Activated naive CD4-positive, alpha-beta T cell treated with anti-CD3 and anti-CD28 coated beads, Interleukin-2, amount 10 ng/mL, durations not matched to agents 7 days and 5 days (primary cell): Measurements from ENCODE around the gene SORL1.

ENCODE experiments used
- CTCF ChIA-PET: fragments of 350-600 bp; sonication (Branson Sonifier 250); formaldehyde crosslinking; loops from one replicate; lab custom pipeline; 2021; ENCODE audit warnings: antibody characterized with exemption; lab: Charles Lee
- DNase-seq: peaks from one replicate; pipeline ENCODE4 v3.0.0-alpha.2; 2020
- H3K27ac Mint-ChIP-seq: one replicate; pipeline ENCODE4 v1.8.0; 2021; ENCODE audit warnings: mild to moderate bottlenecking, moderate library complexity, mixed read lengths
- H3K27me3 Mint-ChIP-seq: one replicate; pipeline ENCODE4 v1.8.0; 2021; ENCODE audit warnings: mild to moderate bottlenecking, mixed read lengths
- H3K36me3 Mint-ChIP-seq: one replicate; pipeline ENCODE4 v1.8.0; 2021; ENCODE audit warnings: mixed read lengths
- H3K4me1 Mint-ChIP-seq: one replicate; pipeline ENCODE4 v1.8.0; 2021; ENCODE audit warnings: mixed read lengths
- H3K4me3 Mint-ChIP-seq: one replicate; pipeline ENCODE4 v1.8.0; 2021; ENCODE audit warnings: mild to moderate bottlenecking, moderate library complexity, mixed read lengths
- H3K9me3 Mint-ChIP-seq: one replicate; pipeline ENCODE4 v1.8.0; 2021; ENCODE audit warnings: mixed read lengths

Gene SORL1

GRCh38 chr11:121583825-121584224, 131.7 kb downstream of the SORL1 start:
- DNase-seq: no peak
- H3K4me1 Mint-ChIP-seq: peaks cover 37% of the 10 kb centered on the region
- H3K36me3 Mint-ChIP-seq: peaks cover 75% of the 10 kb centered on the region
- peaks cover 5% of the 10 kb centered on the region for H3K9me3 Mint-ChIP-seq
- peak overlapping the region; percentile 77 for H3K27ac Mint-ChIP-seq
- no peaks in the 10 kb centered on the region for H3K27me3 Mint-ChIP-seq
- CTCF ChIA-PET: no interaction called here
- no peak overlapping the region for H3K4me3 Mint-ChIP-seq

- H3K27me3 Mint-ChIP-seq: no peaks in the 10 kb centered on the region
- H3K4me1 Mint-ChIP-seq: peaks cover 28% of the 10 kb centered on the region
- peaks cover 77% of the 10 kb centered on the region for H3K36me3 Mint-ChIP-seq
- H3K9me3 Mint-ChIP-seq: no peaks in the 10 kb centered on the region
- no peak for DNase-seq
- CTCF ChIA-PET: no interaction called here
- no peak overlapping the region for H3K27ac Mint-ChIP-seq
- no peak overlapping the region for H3K4me3 Mint-ChIP-seq
Observed at GRCh38 chr11:121586750-121587149, 134.6 kb downstream of the SORL1 start.

DNA sequence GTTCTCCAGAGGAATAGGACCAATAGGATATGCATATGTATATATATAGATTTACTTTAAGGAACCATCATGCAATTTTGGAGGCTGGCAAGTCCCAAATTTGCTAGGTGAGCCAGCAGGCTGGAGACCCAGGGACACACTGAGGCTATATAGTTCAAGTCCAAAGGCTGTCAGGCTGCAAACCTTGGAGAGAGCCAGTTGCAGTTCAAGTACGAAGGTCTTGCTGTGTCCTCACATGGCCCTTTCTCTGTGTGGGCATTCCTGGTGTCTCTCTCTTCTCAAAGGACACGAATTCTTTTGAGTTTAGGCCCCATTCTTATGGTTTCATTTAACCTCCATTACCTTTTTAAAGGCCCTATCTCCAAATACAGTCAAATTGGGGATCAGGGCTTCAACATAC, 135.1 kb downstream of the SORL1 start:
- CTCF ChIA-PET: no interaction called here
- H3K27ac Mint-ChIP-seq: peak overlapping the region; percentile 22
- H3K4me1 Mint-ChIP-seq: peaks cover 24% of the 10 kb centered on the region
- H3K27me3 Mint-ChIP-seq: no peaks in the 10 kb centered on the region
- H3K9me3 Mint-ChIP-seq: no peaks in the 10 kb centered on the region
- H3K36me3 Mint-ChIP-seq: peaks cover 77% of the 10 kb centered on the region
- H3K4me3 Mint-ChIP-seq: no peak overlapping the region
- DNase-seq: no peak

DNA sequence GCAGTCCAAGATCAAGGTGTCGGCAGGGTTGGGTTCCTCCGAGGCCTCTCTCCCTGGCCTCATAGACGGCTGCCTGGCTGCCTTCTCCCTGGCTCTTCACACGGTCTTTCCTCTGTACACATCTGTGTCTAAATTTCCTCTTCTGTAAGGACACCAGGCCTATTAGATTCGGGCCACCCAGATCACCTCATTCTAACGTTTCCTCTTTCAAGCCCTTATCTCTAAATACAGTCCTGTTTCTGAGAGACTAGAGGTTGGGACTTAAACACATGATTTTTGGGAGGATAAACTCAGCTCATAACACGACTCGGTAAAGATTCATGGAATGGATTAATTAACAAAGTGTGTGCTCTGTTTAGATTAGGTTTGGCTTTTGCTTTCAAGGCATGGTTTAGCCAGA, 136.6 kb downstream of the SORL1 start:
- H3K4me3 Mint-ChIP-seq: no peak overlapping the region
- CTCF ChIA-PET: no interaction called here
- H3K27ac Mint-ChIP-seq: peak overlapping the region; percentile 26
- no peaks in the 10 kb centered on the region for H3K9me3 Mint-ChIP-seq
- peaks cover 78% of the 10 kb centered on the region for H3K36me3 Mint-ChIP-seq
- peaks cover 11% of the 10 kb centered on the region for H3K4me1 Mint-ChIP-seq
- DNase-seq: no peak
- H3K27me3 Mint-ChIP-seq: no peaks in the 10 kb centered on the region

GRCh38 chr11:121589946-121590537, 137.9 kb downstream of the SORL1 start:
- no peak for DNase-seq
- Mint-ChIP-seq H3K4me1 (peaks cover 5% of the 10 kb centered on the region), H3K4me3 (no peak overlapping the region), H3K27me3 (no peaks in the 10 kb centered on the region), H3K9me3 (no peaks in the 10 kb centered on the region), H3K36me3 (peaks cover 77% of the 10 kb centered on the region), H3K27ac (peak overlapping the region; percentile 15)
- CTCF ChIA-PET: interaction anchor here (1.1 to 3.7 kb wide), 13 partner anchors 8 to 342 kb away, joined by 3 to 29 read pairs (median 5); no protein-coding TSS in a partner anchor

DNA sequence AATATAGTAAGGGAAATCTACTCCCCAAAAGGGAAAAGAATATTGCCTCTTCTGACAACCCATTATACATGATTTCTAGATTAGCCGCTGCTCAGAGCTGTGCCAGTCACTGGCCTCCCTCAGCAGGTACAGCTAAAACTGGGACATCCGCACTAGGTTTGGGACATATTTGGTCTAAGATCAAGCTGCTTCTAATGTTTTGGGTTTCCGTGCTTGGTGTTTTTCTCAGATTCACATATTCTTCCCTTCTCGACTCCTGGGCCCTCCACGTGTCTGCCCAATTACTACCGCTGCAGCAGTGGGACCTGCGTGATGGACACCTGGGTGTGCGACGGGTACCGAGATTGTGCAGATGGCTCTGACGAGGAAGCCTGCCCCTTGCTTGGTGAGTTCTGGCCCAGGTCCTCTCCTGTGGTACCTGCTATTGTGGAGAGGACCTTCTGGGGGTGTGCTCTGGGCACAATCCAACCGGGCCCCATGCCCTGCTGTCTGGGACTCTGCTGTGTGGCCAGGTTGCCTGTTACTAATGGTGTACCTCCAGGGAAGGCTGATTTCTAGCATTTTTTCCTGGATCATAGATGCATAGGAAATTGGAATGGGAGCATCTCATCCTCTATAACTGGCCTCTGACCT, 138.8 kb downstream of the SORL1 start:
- peaks cover 5% of the 10 kb centered on the region for H3K4me1 Mint-ChIP-seq
- DNase-seq: no peak
- no peak overlapping the region for H3K4me3 Mint-ChIP-seq
- H3K27me3 Mint-ChIP-seq: no peaks in the 10 kb centered on the region
- no peaks in the 10 kb centered on the region for H3K9me3 Mint-ChIP-seq
- peaks cover 85% of the 10 kb centered on the region for H3K36me3 Mint-ChIP-seq
- CTCF ChIA-PET: interaction anchor here (0.7 to 3.7 kb wide), 26 partner anchors 9 to 343 kb away, joined by 3 to 29 read pairs (median 4); partner anchors contain the start of gene SC5D
- peak overlapping the region; percentile 70 for H3K27ac Mint-ChIP-seq

DNA sequence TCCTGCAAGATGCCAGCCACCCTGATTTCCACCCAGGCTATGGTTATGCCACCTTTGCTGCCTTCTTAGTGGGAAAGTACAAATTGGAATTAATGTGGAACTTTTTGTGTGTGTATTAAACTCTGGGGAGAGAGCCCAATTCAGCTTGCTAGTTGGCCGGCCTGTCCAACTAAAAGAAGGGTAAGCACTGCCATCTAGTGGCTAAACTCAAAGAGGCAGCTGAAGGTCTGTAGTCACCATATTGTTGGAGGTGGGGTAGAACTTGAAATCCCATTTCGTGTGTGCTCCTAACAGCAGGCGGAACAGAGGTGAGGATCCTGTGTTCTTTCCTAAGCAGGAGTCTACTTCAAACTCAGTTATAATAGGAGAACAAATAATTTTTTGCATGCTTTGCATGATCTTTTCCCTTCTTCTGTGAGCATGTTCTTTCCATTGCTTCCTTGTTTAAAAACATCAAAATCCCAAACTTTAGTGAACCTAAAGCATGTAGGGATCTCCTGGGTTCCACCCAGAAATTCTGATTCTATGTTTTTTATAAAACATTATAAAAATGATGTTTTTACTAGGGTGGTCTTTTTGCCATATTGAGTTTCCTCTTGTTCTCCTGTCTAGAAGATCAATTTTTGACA, 139.4 kb downstream of the SORL1 start:
- Mint-ChIP-seq H3K27ac (peak overlapping the region; percentile 70), H3K4me3 (no peak overlapping the region), H3K27me3 (no peaks in the 10 kb centered on the region), H3K9me3 (no peaks in the 10 kb centered on the region), H3K4me1 (peaks cover 5% of the 10 kb centered on the region), H3K36me3 (peaks cover 85% of the 10 kb centered on the region)
- peak; percentile 80 for DNase-seq
- CTCF ChIA-PET: interaction anchor here (0.7 to 3.7 kb wide), 26 partner anchors 10 to 343 kb away, joined by 3 to 29 read pairs (median 4); partner anchors contain the start of gene SC5D

DNA sequence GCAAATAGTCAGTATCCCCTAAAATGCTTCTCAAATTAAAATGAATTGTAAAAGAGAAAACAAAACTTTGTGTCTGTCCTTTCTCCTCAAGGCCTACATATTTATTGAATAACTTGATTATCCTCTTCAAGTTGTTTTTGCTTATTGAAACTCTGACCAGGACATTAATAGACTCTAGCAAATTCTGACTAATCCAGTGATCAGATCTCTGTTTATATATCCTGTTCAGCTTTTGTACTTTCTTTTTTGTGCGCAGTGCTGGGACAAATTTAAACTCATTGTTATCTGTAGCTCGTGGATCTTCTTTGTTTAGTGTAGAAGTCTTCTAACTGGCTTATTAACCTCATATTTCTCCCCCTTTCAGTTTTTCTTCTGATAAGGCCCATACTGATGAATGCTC, 140.6 kb downstream of the SORL1 start:
- H3K27ac Mint-ChIP-seq: no peak overlapping the region
- DNase-seq: no peak
- H3K36me3 Mint-ChIP-seq: peaks cover 91% of the 10 kb centered on the region
- H3K27me3 Mint-ChIP-seq: no peaks in the 10 kb centered on the region
- H3K4me1 Mint-ChIP-seq: peaks cover 5% of the 10 kb centered on the region
- H3K9me3 Mint-ChIP-seq: no peaks in the 10 kb centered on the region
- H3K4me3 Mint-ChIP-seq: no peak overlapping the region
- CTCF ChIA-PET: interaction anchor here (2.7 to 3.7 kb wide), 3 partner anchors 148 to 273 kb away, joined by 9 to 29 read pairs (median 22); no protein-coding TSS in a partner anchor

GRCh38 chr11:121595717-121596161, 143.6 kb downstream of the SORL1 start:
- CTCF ChIA-PET: no interaction called here
- Mint-ChIP-seq H3K27ac (no peak overlapping the region), H3K4me1 (no peaks in the 10 kb centered on the region), H3K4me3 (no peak overlapping the region), H3K9me3 (no peaks in the 10 kb centered on the region), H3K27me3 (no peaks in the 10 kb centered on the region), H3K36me3 (peaks cover 85% of the 10 kb centered on the region)
- DNase-seq: no peak

DNA sequence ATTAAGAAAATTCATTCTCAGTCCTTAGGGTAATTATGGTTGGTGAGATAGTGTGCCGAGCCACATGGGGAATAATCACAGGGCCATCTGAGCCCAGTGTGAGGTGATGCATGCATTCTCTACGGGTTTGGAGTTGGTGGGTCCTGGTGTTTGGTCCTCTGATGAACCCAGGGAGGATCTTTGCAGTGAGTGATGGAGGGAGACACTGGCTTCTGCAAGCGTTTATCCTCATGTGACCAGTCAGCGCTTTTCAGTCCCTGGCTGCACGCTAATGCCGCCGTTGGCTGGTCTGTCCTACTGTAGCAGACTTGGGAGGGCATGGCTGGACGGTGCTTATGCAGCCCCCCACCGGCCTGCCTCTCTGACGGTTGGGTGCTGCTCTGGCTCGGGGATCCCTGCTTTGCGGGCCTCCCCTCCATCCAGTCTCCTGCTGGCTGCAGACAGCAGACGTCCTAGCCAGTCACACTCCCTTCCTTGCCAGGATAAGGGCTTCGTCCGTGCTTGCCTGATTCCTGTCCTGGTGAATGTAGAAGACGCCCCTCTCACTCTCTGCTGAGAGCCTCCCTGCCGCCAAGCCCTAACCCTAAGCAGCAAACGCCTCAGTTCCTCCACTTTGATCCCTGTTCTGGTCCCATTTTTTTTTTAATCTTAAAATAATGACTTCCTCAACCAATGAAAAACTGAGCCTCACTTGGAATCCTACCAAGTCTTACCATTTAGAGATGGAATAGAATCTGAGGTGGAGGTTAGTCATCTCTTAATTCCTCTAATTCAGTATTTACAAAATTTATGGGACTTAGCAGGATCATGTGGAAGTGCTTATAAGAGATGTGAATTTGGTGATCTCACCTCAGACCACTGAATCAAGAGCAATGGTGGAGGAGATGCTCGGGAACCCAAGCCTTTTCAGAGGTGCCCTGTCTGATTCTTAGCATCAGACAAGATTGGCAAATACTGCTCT, 144.4 kb downstream of the SORL1 start:
- Mint-ChIP-seq H3K4me1 (no peaks in the 10 kb centered on the region), H3K9me3 (no peaks in the 10 kb centered on the region), H3K27me3 (no peaks in the 10 kb centered on the region), H3K27ac (peak overlapping the region; percentile 65), H3K36me3 (peaks cover 80% of the 10 kb centered on the region), H3K4me3 (no peak overlapping the region)
- no peak for DNase-seq
- CTCF ChIA-PET: no interaction called here

DNA sequence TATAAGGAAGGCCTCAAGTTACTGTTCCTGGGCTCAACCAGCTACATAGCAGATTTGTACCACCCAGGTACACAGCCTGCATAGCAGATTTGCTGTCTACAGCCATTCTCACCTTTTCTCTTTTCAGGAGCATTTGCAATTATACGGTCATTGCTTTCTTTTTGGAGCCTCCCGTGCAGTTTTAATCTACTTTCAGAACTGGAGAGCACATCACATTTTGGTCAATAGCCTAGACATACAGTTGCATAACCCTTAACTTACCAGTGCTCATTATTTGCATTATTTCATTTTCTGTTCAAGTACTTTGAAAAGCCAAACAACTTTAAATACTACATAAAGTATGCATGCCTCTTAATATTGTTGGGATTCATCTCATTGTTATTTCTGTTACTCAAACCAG, 151.2 kb downstream of the SORL1 start:
- Mint-ChIP-seq H3K27me3 (no peaks in the 10 kb centered on the region), H3K9me3 (no peaks in the 10 kb centered on the region), H3K4me1 (no peaks in the 10 kb centered on the region), H3K4me3 (no peak overlapping the region), H3K27ac (no peak overlapping the region), H3K36me3 (peaks cover 77% of the 10 kb centered on the region)
- no peak for DNase-seq
- CTCF ChIA-PET: interaction anchor here (0.9 kb wide), 1 partner anchor 282 kb away, joined by 3 read pairs; no protein-coding TSS in a partner anchor

GRCh38 chr11:121604152-121604551, 152.0 kb downstream of the SORL1 start:
- DNase-seq: no peak
- H3K27me3 Mint-ChIP-seq: no peaks in the 10 kb centered on the region
- no peaks in the 10 kb centered on the region for H3K4me1 Mint-ChIP-seq
- H3K9me3 Mint-ChIP-seq: no peaks in the 10 kb centered on the region
- H3K27ac Mint-ChIP-seq: no peak overlapping the region
- CTCF ChIA-PET: no interaction called here
- peaks cover 79% of the 10 kb centered on the region for H3K36me3 Mint-ChIP-seq
- no peak overlapping the region for H3K4me3 Mint-ChIP-seq

DNA sequence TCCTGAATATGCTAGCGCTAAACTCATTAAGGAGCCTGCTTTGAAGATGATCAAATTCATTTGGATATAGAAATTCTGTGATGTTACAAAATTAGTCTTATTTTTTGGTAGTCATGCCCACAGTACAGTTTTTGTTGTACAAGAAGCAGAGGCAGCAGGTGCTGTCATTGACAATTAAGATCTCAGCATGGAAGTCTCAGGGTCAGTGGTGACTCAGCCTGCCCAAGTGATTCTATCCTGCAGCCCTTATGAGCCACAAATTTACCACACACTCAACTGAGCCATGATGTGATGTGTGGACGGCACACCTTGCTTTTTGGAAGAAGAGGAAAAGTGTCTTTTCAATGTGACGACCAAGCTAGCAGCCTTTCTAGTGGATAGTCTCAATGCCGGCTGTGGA, 154.2 kb downstream of the SORL1 start:
- Mint-ChIP-seq H3K4me1 (no peaks in the 10 kb centered on the region), H3K4me3 (no peak overlapping the region), H3K27me3 (no peaks in the 10 kb centered on the region), H3K9me3 (no peaks in the 10 kb centered on the region), H3K36me3 (peaks cover 86% of the 10 kb centered on the region), H3K27ac (peak overlapping the region; percentile 31)
- CTCF ChIA-PET: no interaction called here
- no peak for DNase-seq

GRCh38 chr11:121607341-121607740, 155.2 kb downstream of the SORL1 start:
- DNase-seq: no peak
- Mint-ChIP-seq H3K36me3 (peaks cover 83% of the 10 kb centered on the region), H3K9me3 (no peaks in the 10 kb centered on the region), H3K27me3 (no peaks in the 10 kb centered on the region), H3K4me1 (no peaks in the 10 kb centered on the region), H3K27ac (no peak overlapping the region), H3K4me3 (no peak overlapping the region)
- CTCF ChIA-PET: no interaction called here
